ENCODE measurements around the gene MIER1.
"Not testable (repeated sequence)": the region's sequence is repeated elsewhere in the genome, so short reads cannot be mapped to it uniquely, and the experiment has no call there.

The MIER1 gene

DNA sequence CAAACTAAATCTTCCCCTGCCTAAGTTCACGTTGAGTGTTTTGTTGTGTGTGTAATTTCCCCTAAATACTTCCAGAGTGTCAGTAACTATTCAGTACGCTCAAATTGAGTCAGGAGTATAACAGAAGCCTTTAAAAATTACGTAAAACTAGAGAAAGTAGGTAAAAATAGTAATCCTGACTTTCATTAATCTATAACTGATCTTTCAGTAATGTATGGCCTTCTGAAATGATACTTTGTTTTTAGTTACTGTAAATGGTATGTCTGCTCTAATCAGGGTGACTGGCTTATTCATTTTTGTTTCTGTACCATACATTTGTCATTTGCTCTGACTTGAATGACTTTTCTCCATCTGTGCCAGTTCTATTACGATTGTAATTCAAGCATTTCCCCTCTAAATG lies 29.4 kb downstream of the MIER1 start:
- no peaks in the 10 kb centered on the region for H3K9me3 ChIP-seq (ENCODE audit: control insufficient read depth in 2 of 2, low read length in 2 of 2)
- no peaks in the 10 kb centered on the region for H3K27me3 ChIP-seq (ENCODE audit: control insufficient read depth in 2 of 2, insufficient read depth in 2 of 2, low read length in 2 of 2)
- no peak overlapping the region for H3K27ac ChIP-seq (ENCODE audit: low read depth in 2 of 2, low read length in 2 of 2)
- no peak overlapping the region for H3K9ac ChIP-seq (ENCODE audit: low read depth in 1 of 2, low read length in 2 of 2)
- H3K4me1 ChIP-seq (ENCODE audit: control insufficient read depth in 2 of 2, insufficient read depth in 2 of 2, low read length in 2 of 2): peaks cover 0 to 3% of the 10 kb centered on the region in 2 donors
- H3K36me3 ChIP-seq (ENCODE audit: control insufficient read depth in 2 of 2, insufficient read depth in 2 of 2, low read length in 2 of 2): peaks cover 51 to 57% of the 10 kb centered on the region in 2 donors
- no peak overlapping the region for H3K4me3 ChIP-seq (ENCODE audit: low read length in 2 of 2)

DNA sequence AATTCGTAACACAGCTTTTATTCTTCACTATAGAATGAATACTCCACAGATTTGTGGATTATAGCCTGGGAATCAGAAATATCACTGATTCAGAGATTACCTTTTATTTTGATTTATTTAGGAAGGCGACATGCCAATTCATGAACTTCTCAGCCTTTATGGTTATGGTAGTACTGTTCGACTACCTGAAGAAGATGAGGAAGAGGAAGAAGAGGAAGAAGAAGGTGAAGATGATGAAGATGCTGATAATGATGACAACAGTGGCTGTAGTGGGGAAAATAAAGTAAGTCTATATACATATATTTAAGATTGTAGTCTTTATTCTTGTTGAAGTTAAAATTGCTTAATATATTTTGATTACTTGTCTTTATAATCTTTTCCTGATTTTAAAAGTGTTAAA lies 33.1 kb downstream of the MIER1 start:
- Histone ChIP-seq H3K27ac (ENCODE audit: low read depth in 2 of 2, low read length in 2 of 2) (no peak overlapping the region), H3K9ac (ENCODE audit: low read depth in 1 of 2, low read length in 2 of 2) (no peak overlapping the region), H3K27me3 (ENCODE audit: control insufficient read depth in 2 of 2, insufficient read depth in 2 of 2, low read length in 2 of 2) (no peaks in the 10 kb centered on the region), H3K9me3 (ENCODE audit: control insufficient read depth in 2 of 2, low read length in 2 of 2) (no peaks in the 10 kb centered on the region), H3K4me1 (ENCODE audit: control insufficient read depth in 2 of 2, insufficient read depth in 2 of 2, low read length in 2 of 2) (peaks cover 0 to 3% of the 10 kb centered on the region in 2 donors), H3K4me3 (ENCODE audit: low read length in 2 of 2) (no peak overlapping the region), H3K36me3 (ENCODE audit: control insufficient read depth in 2 of 2, insufficient read depth in 2 of 2, low read length in 2 of 2) (peaks cover 61 to 63% of the 10 kb centered on the region in 2 donors)

- H3K4me3 ChIP-seq (ENCODE audit: low read length in 2 of 2); H3K4me1 ChIP-seq (ENCODE audit: control insufficient read depth in 2 of 2, insufficient read depth in 2 of 2, low read length in 2 of 2); H3K9me3 ChIP-seq (ENCODE audit: control insufficient read depth in 2 of 2, low read length in 2 of 2); H3K27ac ChIP-seq (ENCODE audit: low read depth in 2 of 2, low read length in 2 of 2); H3K9ac ChIP-seq (ENCODE audit: low read depth in 1 of 2, low read length in 2 of 2); H3K27me3 ChIP-seq (ENCODE audit: control insufficient read depth in 2 of 2, insufficient read depth in 2 of 2, low read length in 2 of 2): not testable (repeated sequence)
- peaks cover 41 to 49% of the 10 kb centered on the region in 2 donors for H3K36me3 ChIP-seq (ENCODE audit: control insufficient read depth in 2 of 2, insufficient read depth in 2 of 2, low read length in 2 of 2)
Measured at GRCh38 chr1:66966188-66966873, 41.5 kb downstream of the MIER1 start.

- Histone ChIP-seq H3K4me1 (ENCODE audit: control insufficient read depth in 2 of 2, insufficient read depth in 2 of 2, low read length in 2 of 2) (no peaks in the 10 kb centered on the region), H3K9me3 (ENCODE audit: control insufficient read depth in 2 of 2, low read length in 2 of 2) (no peaks in the 10 kb centered on the region), H3K4me3 (ENCODE audit: low read length in 2 of 2) (no peak overlapping the region), H3K36me3 (ENCODE audit: control insufficient read depth in 2 of 2, insufficient read depth in 2 of 2, low read length in 2 of 2) (peaks cover 31 to 38% of the 10 kb centered on the region in 2 donors), H3K27ac (ENCODE audit: low read depth in 2 of 2, low read length in 2 of 2) (no peak overlapping the region), H3K9ac (ENCODE audit: low read depth in 1 of 2, low read length in 2 of 2) (no peak overlapping the region), H3K27me3 (ENCODE audit: control insufficient read depth in 2 of 2, insufficient read depth in 2 of 2, low read length in 2 of 2) (no peaks in the 10 kb centered on the region)
Measured at GRCh38 chr1:66968574-66968973, 43.8 kb downstream of the MIER1 start.

GRCh38 chr1:66978201-66978600 lies 53.4 kb downstream of the MIER1 start:
- no peaks in the 10 kb centered on the region for H3K27me3 ChIP-seq (ENCODE audit: control insufficient read depth in 2 of 2, insufficient read depth in 2 of 2, low read length in 2 of 2)
- no peak overlapping the region for H3K9ac ChIP-seq (ENCODE audit: low read depth in 1 of 2, low read length in 2 of 2)
- no peak overlapping the region for H3K27ac ChIP-seq (ENCODE audit: low read depth in 2 of 2, low read length in 2 of 2)
- H3K4me1 ChIP-seq (ENCODE audit: control insufficient read depth in 2 of 2, insufficient read depth in 2 of 2, low read length in 2 of 2): peaks cover 0 to 7% of the 10 kb centered on the region in 2 donors
- no peaks in the 10 kb centered on the region for H3K9me3 ChIP-seq (ENCODE audit: control insufficient read depth in 2 of 2, low read length in 2 of 2)
- no peak overlapping the region for H3K4me3 ChIP-seq (ENCODE audit: low read length in 2 of 2)
- peaks cover 44 to 48% of the 10 kb centered on the region in 2 donors for H3K36me3 ChIP-seq (ENCODE audit: control insufficient read depth in 2 of 2, insufficient read depth in 2 of 2, low read length in 2 of 2)

- not testable (repeated sequence) for H3K4me3 ChIP-seq (ENCODE audit: low read length in 2 of 2); H3K9me3 ChIP-seq (ENCODE audit: control insufficient read depth in 2 of 2, low read length in 2 of 2); H3K27me3 ChIP-seq (ENCODE audit: control insufficient read depth in 2 of 2, insufficient read depth in 2 of 2, low read length in 2 of 2); H3K27ac ChIP-seq (ENCODE audit: low read depth in 2 of 2, low read length in 2 of 2); H3K4me1 ChIP-seq (ENCODE audit: control insufficient read depth in 2 of 2, insufficient read depth in 2 of 2, low read length in 2 of 2); H3K9ac ChIP-seq (ENCODE audit: low read depth in 1 of 2, low read length in 2 of 2)
- H3K36me3 ChIP-seq (ENCODE audit: control insufficient read depth in 2 of 2, insufficient read depth in 2 of 2, low read length in 2 of 2): peaks cover 51 to 54% of the 10 kb centered on the region in 2 donors
Measured at GRCh38 chr1:66979621-66980020, 54.8 kb downstream of the MIER1 start.

DNA sequence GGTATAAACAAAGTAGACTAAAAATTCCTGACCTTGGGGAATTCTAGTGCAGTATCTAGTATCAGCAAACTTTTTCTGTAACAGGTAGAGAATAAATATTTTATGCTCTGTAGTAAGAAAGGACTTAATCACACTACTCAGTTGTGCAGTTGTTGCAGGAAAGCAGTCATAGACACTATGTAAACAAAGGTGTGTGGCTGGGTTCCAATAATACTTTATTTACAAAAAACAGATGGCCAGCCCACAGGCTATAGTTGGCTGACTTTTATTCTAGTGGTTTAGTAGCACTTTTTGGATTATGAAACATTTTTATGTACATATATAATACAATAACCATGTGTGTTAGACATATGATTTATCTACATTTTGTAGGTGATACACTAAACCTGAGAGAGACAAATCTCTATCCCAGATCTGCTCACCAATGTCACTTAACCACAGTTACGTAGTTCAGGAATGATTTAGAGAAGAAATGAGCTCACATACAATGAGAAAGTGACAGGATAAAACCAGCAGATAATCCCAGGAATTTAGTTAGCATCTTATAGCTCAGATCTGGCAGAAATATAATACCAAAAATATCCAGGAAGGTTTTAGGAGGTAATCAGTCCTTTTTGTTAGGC lies 56.1 kb downstream of the MIER1 start:
- Histone ChIP-seq H3K36me3 (ENCODE audit: control insufficient read depth in 2 of 2, insufficient read depth in 2 of 2, low read length in 2 of 2) (peaks cover 47 to 52% of the 10 kb centered on the region in 2 donors), H3K27me3 (ENCODE audit: control insufficient read depth in 2 of 2, insufficient read depth in 2 of 2, low read length in 2 of 2) (no peaks in the 10 kb centered on the region)

GRCh38 chr1:66981679-66982078 lies 56.9 kb downstream of the MIER1 start:
- H3K9me3 ChIP-seq (ENCODE audit: control insufficient read depth in 2 of 2, low read length in 2 of 2): no peaks in the 10 kb centered on the region
- no peaks in the 10 kb centered on the region for H3K27me3 ChIP-seq (ENCODE audit: control insufficient read depth in 2 of 2, insufficient read depth in 2 of 2, low read length in 2 of 2)
- peak overlapping the region in 1 of 2 donors; percentile 33 for H3K4me3 ChIP-seq (ENCODE audit: low read length in 2 of 2)
- H3K4me1 ChIP-seq (ENCODE audit: control insufficient read depth in 2 of 2, insufficient read depth in 2 of 2, low read length in 2 of 2): peaks cover 0 to 7% of the 10 kb centered on the region in 2 donors
- H3K9ac ChIP-seq (ENCODE audit: low read depth in 1 of 2, low read length in 2 of 2): peak overlapping the region in 1 of 2 donors; percentile 7
- H3K27ac ChIP-seq (ENCODE audit: low read depth in 2 of 2, low read length in 2 of 2): peak overlapping the region in 1 of 2 donors; percentile 33
- peaks cover 47 to 54% of the 10 kb centered on the region in 2 donors for H3K36me3 ChIP-seq (ENCODE audit: control insufficient read depth in 2 of 2, insufficient read depth in 2 of 2, low read length in 2 of 2)

More for the DNA sequence above, 56.1 kb downstream of the MIER1 start:
- no peak overlapping the region for H3K4me3 ChIP-seq (ENCODE audit: low read length in 2 of 2)
- peaks cover 0 to 7% of the 10 kb centered on the region in 2 donors for H3K4me1 ChIP-seq (ENCODE audit: control insufficient read depth in 2 of 2, insufficient read depth in 2 of 2, low read length in 2 of 2)
- no peak overlapping the region for H3K9ac ChIP-seq (ENCODE audit: low read depth in 1 of 2, low read length in 2 of 2)
- peak overlapping the region in 1 of 2 donors; percentile 33 for H3K27ac ChIP-seq (ENCODE audit: low read depth in 2 of 2, low read length in 2 of 2)
- H3K9me3 ChIP-seq (ENCODE audit: control insufficient read depth in 2 of 2, low read length in 2 of 2): no peaks in the 10 kb centered on the region

DNA sequence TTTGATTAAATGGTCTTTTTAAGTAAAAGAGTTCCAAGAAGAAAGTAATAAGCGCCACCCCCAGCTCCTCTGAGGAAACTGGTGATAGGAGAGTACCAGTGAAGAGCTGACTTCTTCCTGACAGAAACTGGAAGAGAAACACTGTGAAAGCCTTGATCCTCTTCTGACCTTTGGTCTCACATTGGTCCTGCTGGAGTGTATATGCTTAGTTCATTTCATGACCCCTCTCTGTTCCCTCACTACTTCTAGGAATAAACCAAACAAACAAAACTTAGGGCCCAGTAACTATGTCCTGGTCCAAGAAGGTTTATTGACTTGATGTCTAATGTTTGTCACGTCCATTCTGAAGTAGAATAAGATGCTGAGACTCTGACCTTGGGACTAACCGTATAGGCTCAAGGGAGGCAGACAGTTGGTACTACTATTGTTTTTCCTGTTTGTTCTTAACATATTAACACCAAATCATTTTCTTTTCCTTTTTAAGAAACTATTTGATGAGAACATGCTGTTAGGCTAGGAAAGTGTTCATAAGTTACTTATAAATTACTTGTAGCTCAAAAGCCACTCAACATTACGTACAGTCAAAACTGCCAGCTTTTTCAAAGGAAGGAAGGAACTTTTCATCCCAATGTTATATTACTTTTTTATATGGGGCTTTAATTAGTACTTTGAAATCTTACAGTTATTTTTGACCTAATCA lies 57.9 kb downstream of the MIER1 start:
- Histone ChIP-seq H3K36me3 (ENCODE audit: control insufficient read depth in 2 of 2, insufficient read depth in 2 of 2, low read length in 2 of 2) (peaks cover 43 to 54% of the 10 kb centered on the region in 2 donors), H3K4me1 (ENCODE audit: control insufficient read depth in 2 of 2, insufficient read depth in 2 of 2, low read length in 2 of 2) (peaks cover 0 to 7% of the 10 kb centered on the region in 2 donors), H3K27ac (ENCODE audit: low read depth in 2 of 2, low read length in 2 of 2) (no peak overlapping the region), H3K9ac (ENCODE audit: low read depth in 1 of 2, low read length in 2 of 2) (no peak overlapping the region), H3K9me3 (ENCODE audit: control insufficient read depth in 2 of 2, low read length in 2 of 2) (no peaks in the 10 kb centered on the region), H3K4me3 (ENCODE audit: low read length in 2 of 2) (no peak overlapping the region), H3K27me3 (ENCODE audit: control insufficient read depth in 2 of 2, insufficient read depth in 2 of 2, low read length in 2 of 2) (no peaks in the 10 kb centered on the region)

DNA sequence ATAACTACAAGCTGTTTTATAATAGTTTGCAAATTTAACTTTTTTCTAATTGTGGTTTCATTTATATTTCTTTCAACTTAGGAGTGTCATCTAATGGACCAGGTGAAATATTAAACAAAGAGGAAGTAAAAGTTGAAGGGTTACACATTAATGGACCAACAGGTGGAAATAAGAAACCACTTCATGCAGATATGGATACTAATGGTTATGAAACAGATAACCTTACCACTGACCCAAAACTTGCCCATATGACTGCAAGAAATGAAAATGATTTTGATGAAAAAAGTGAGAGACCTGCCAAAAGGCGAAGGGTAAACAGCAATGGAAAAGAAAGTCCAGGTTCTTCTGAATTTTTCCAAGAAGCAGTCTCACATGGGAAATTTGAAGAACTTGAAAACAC lies 59.7 kb downstream of the MIER1 start:
- peaks cover 0 to 7% of the 10 kb centered on the region in 2 donors for H3K4me1 ChIP-seq (ENCODE audit: control insufficient read depth in 2 of 2, insufficient read depth in 2 of 2, low read length in 2 of 2)
- no peak overlapping the region for H3K4me3 ChIP-seq (ENCODE audit: low read length in 2 of 2)
- no peaks in the 10 kb centered on the region for H3K27me3 ChIP-seq (ENCODE audit: control insufficient read depth in 2 of 2, insufficient read depth in 2 of 2, low read length in 2 of 2)
- H3K36me3 ChIP-seq (ENCODE audit: control insufficient read depth in 2 of 2, insufficient read depth in 2 of 2, low read length in 2 of 2): peaks cover 44 to 45% of the 10 kb centered on the region in 2 donors
- H3K9ac ChIP-seq (ENCODE audit: low read depth in 1 of 2, low read length in 2 of 2): no peak overlapping the region
- H3K9me3 ChIP-seq (ENCODE audit: control insufficient read depth in 2 of 2, low read length in 2 of 2): no peaks in the 10 kb centered on the region
- no peak overlapping the region for H3K27ac ChIP-seq (ENCODE audit: low read depth in 2 of 2, low read length in 2 of 2)

All from mucosa of rectum (tissue), 2 donors.